Spleen (tissue), 11 donors: Measurements from ENCODE around the gene UBA7. TPM values are rescaled to one million over a fixed set of nuclear protein-coding genes. Genes with fewer than 3 reads are reported as not detected.

Source experiments
- DNase-seq: peaks from one replicate; pipeline ENCODE4 v3.0.0-alpha.2; 2020
- H3K27ac ChIP-seq, 8 donors: fragments of 200-600 bp; sonication (generic) in 7 of 8; 1 replicate in 4 of 8; 2 replicates in 4 of 8; pipeline versions ENCODE4 v1.5.0 to v1.8.0; 2016 to 2021; ENCODE audit warnings: inconsistent platforms in 4 of 8, mild to moderate bottlenecking in 4 of 8, moderate library complexity in 1 of 8
- H3K27me3 ChIP-seq, 7 donors: fragments of 200-600 bp; sonication (generic) in 6 of 7; replicated peaks in 1 of 7; 1 replicate in 4 of 7; 2 replicates in 3 of 7; pipeline versions ENCODE4 v1.5.0 to v1.8.0; 2016 to 2021; ENCODE audit warnings: inconsistent platforms in 3 of 7, mild to moderate bottlenecking in 1 of 7
- H3K36me3 ChIP-seq, 6 donors: fragments of 200-600 bp; sonication (generic) in 5 of 6; 1 replicate in 4 of 6; 2 replicates in 2 of 6; pipeline versions ENCODE4 v1.5.0 to v1.8.0; 2016 to 2021; ENCODE audit warnings: inconsistent platforms in 2 of 6
- H3K4me1 ChIP-seq, 6 donors: fragments of 200-600 bp; sonication (generic) in 5 of 6; 1 replicate in 3 of 6; 2 replicates in 3 of 6; pipeline versions ENCODE4 v1.5.0 to v1.8.0; 2016 to 2021; ENCODE audit warnings: inconsistent platforms in 3 of 6
- H3K4me3 ChIP-seq, 8 donors: fragments of 200-600 bp; sonication (generic) in 7 of 8; 1 replicate in 4 of 8; 2 replicates in 4 of 8; pipeline versions ENCODE4 v1.5.0 to v1.8.0; 2016 to 2021; ENCODE audit warnings: inconsistent platforms in 4 of 8, mild to moderate bottlenecking in 4 of 8, moderate library complexity in 2 of 8
- H3K9me3 ChIP-seq, 8 donors: fragments of 200-600 bp; sonication (generic) in 7 of 8; 1 replicate in 4 of 8; 2 replicates in 4 of 8; pipeline versions ENCODE4 v1.5.0 to v1.8.0; 2016 to 2021; ENCODE audit warnings: inconsistent platforms in 4 of 8
- POLR2A ChIP-seq, 3 donors: fragments of 450-650 bp; IDR thresholded peaks; one replicate each; pipeline ENCODE4 v1.5.1; 2017; ENCODE audit warnings: antibody characterized with exemption in 3 of 3, mild to moderate bottlenecking in 1 of 3
- POLR2AphosphoS5 ChIP-seq, 3 donors: sonication (generic); formaldehyde crosslinking; IDR thresholded peaks; one replicate each; pipeline ENCODE4 v1.5.1; 2017; ENCODE audit warnings: antibody characterized with exemption in 3 of 3
- WGBS, 5 donors: extraction: QIAGEN DNeasy Blood & Tissue Kit in 3 of 5; methylation state at CpG; one replicate each; pipeline versions ENCODE4 v1.1.5 to v1.1.7; 2013 to 2018; 5-methylcytosine and 5-hydroxymethylcytosine counted together
- intact Hi-C: fragments of 100-400 bp; cut with DNase I; formaldehyde crosslinking; loops from one replicate; pipeline ENCODE4 v1.15.0; 2023; ENCODE audit warnings: low total_unique reads
- polyA plus RNA-seq, 3 donors: library from polyadenylated mRNA; stranded (reverse); fragments of 200-250 nt; gene quantifications; one replicate each; pipeline ENCODE4 v1.2.1, GENCODE V29; 2013
- total RNA-seq, 7 donors: library from RNA; depleted of rRNA in 3 of 7; stranded (reverse); fragments of >200 nt in 3 of 7; fragmentation: NEBNext Ultra II Directional in 4 of 7; extraction: Animal tissue kit (Norgen Biotek cat#: 25700) in 4 of 7; gene quantifications; one replicate each; pipeline versions ENCODE4 v1.1.0 to v1.2.1, GENCODE V29; 2016 to 2021
- TF ChIP-seq, protein P1 (sequence below), 11 experiments: fragments of 200-600 bp in 7 of 11; fragments of 450-650 bp in 4 of 11; sonication (generic) in 4 of 11; IDR thresholded peaks in 8 of 11; conservative IDR thresholded peaks in 3 of 11; 1 replicate in 7 of 11; 2 replicates in 4 of 11; pipeline versions ENCODE4 v1.4.0 to v1.8.0; 2016 to 2021; ENCODE audit warnings: antibody characterized with exemption in 11 of 11, inconsistent platforms in 4 of 11, mild to moderate bottlenecking in 1 of 11
- donor health status: healthy with polysubstance abuse.
- donor health status: DM: no; HTN: no; CAD: no; lungs with moderate emphysema.
- donor health status: DM: no; HTN: no; CAD: no.
- donor health status: Bipolar disorder and iron deficiency.
- donor health status: healthy.
- donor health status: DM: no; HTN: no; CAD: no.
- donor health status: DM: yes; HTN: yes; CAD: no.

Gene UBA7
- total and polyA plus RNA-seq, 10 donors: 91.1 to 231 (median 220) TPM

DNA sequence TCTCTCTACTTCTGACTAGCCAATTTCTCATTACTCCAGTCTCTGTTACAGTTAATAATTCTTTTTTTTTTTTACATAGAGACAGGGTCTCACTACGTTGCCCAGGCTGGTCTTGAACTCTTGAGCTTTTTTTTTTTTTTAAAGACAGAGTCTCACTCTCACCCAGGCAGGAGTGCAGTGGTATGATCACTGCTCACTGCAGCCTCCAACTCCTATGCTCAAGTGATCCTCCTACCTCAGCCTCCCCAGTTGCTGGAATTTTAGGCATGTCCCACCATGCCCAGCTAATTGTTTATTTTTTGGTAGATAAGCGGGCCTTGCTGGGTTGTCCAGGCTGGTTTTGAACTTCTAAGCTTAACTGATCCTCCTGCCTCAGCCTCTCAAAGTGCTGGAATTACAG is 41.0 kb downstream of the UBA7 start:
- intact Hi-C loops: no loop called here
- H3K4me3 ChIP-seq: no peak overlapping the region
- H3K27ac ChIP-seq: no peak overlapping the region
- 92 to 100% (median 94%) methylated on average over 2 of the region's 2 CpGs for WGBS, 5 donors
- TF ChIP-seq POLR2AphosphoS5 (IDR thresholded peaks at IDR 0.05): no peak
- TF ChIP-seq, protein P1, sequence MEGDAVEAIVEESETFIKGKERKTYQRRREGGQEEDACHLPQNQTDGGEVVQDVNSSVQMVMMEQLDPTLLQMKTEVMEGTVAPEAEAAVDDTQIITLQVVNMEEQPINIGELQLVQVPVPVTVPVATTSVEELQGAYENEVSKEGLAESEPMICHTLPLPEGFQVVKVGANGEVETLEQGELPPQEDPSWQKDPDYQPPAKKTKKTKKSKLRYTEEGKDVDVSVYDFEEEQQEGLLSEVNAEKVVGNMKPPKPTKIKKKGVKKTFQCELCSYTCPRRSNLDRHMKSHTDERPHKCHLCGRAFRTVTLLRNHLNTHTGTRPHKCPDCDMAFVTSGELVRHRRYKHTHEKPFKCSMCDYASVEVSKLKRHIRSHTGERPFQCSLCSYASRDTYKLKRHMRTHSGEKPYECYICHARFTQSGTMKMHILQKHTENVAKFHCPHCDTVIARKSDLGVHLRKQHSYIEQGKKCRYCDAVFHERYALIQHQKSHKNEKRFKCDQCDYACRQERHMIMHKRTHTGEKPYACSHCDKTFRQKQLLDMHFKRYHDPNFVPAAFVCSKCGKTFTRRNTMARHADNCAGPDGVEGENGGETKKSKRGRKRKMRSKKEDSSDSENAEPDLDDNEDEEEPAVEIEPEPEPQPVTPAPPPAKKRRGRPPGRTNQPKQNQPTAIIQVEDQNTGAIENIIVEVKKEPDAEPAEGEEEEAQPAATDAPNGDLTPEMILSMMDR (IDR thresholded peaks at IDR 0.05 in 8 of 11, conservative IDR thresholded peaks at IDR 0.05 in 3 of 11): no peak
- peaks cover 0 to 51% (median 15%) of the 10 kb centered on the region in 6 donors for H3K36me3 ChIP-seq
- no peak for DNase-seq
- peaks cover 0 to 83% (median 13%) of the 10 kb centered on the region in 6 donors for H3K4me1 ChIP-seq
- no peaks in the 10 kb centered on the region for H3K27me3 ChIP-seq
- no peaks in the 10 kb centered on the region for H3K9me3 ChIP-seq

DNA sequence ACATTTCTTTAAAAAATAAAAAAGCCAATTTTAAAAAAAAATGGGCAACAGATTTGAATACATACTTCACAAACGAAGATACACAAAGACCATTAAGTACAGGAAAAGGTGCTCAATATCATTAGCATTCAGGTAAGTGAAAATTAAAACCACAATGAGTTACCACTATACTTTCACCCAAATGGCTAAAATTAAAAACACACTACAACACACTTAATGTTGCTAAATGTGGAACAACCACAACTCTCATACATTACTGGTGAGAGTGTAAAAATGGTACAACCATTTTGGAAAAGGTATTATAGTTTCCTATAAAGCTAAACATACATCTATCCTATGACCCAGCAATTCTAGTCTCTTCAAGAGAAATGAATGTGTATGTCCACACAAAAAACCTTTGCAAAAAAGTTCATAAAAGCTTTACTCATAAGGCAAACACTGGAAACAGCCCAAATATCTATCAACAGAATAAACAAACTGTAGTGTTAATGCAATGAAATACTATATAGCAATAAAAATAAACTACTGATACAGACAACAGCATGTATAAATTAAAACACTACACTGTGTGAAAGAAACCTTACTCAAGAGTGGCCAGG is 42.3 kb downstream of the UBA7 start:
- Histone ChIP-seq H3K27ac (no peak overlapping the region), H3K36me3 (peaks cover 0 to 40% (median 6%) of the 10 kb centered on the region in 6 donors), H3K9me3 (no peaks in the 10 kb centered on the region), H3K4me1 (peaks cover 0 to 74% (median 13%) of the 10 kb centered on the region in 6 donors), H3K4me3 (no peak overlapping the region), H3K27me3 (no peaks in the 10 kb centered on the region)
- intact Hi-C loops: no loop called here
- TF ChIP-seq POLR2AphosphoS5 (IDR thresholded peaks at IDR 0.05): no peak
- no peak for TF ChIP-seq POLR2A (IDR thresholded peaks at IDR 0.05)
- TF ChIP-seq, protein P1 (IDR thresholded peaks at IDR 0.05 in 8 of 11, conservative IDR thresholded peaks at IDR 0.05 in 3 of 11): no peak
- no peak for DNase-seq
- 49 to 73% (median 66%) methylated on average over 1 of the region's 1 CpG for WGBS, 5 donors

DNA sequence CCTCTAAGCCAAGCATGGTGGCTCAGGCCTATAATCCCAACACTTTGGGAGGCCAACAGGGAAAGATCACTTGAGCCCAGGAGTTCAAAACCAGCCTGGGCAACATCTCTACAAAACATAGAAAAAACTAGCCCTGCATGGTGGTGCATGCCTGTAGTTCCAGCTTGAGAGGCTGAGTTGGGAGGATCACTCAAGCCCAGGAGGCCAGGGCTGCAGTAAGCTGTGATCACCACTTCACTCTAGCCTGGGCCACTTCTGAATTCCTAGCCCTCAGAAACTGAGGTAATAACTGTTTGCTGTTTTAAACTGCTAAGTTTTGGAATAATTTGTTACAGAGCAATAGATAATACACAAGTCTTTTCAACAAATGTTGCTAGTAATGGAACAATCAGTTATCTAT is 43.8 kb downstream of the UBA7 start:
- Histone ChIP-seq H3K36me3 (peaks cover 0 to 39% (median 4%) of the 10 kb centered on the region in 6 donors), H3K27ac (no peak overlapping the region), H3K4me1 (peaks cover 0 to 63% (median 9%) of the 10 kb centered on the region in 6 donors), H3K4me3 (no peak overlapping the region), H3K9me3 (no peaks in the 10 kb centered on the region), H3K27me3 (no peaks in the 10 kb centered on the region)
- no peak for DNase-seq
- no peak for TF ChIP-seq POLR2A (IDR thresholded peaks at IDR 0.05)
- TF ChIP-seq POLR2AphosphoS5 (IDR thresholded peaks at IDR 0.05): no peak
- TF ChIP-seq, protein P1 (IDR thresholded peaks at IDR 0.05 in 8 of 11, conservative IDR thresholded peaks at IDR 0.05 in 3 of 11): no peak
- intact Hi-C loops: no loop called here

DNA sequence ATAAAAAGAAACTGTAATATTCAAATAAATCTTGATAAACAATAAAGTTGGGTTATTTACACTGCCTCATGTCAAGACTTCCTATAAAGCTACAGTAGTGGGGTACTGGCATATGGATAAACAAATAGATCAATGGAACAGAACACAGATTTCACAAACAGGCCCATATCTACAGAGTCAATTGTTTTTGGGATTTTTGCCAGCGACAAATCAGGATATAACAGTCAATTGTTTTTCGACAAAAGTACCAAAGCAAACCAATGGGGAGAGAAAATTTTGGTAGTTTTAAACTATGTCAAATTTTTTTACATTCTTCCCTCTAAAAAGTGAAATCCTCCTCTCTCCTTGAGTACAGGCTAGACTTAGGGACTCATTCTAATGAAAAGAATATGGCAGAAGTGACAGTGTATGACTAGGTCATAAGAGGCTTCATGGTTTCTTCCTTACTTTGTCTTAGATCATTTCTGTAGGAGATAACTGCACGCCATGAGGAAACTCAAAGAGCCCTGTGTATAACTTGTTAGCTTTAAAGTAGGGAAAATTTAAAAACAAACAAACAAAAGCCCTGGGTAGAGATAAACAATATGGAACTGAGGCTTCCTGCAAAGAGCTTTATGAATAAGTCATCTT is 44.4 kb downstream of the UBA7 start:
- H3K9me3 ChIP-seq: no peaks in the 10 kb centered on the region
- no peak for TF ChIP-seq POLR2A (IDR thresholded peaks at IDR 0.05)
- TF ChIP-seq, protein P1 (IDR thresholded peaks at IDR 0.05 in 8 of 11, conservative IDR thresholded peaks at IDR 0.05 in 3 of 11): no peak
- no peak for TF ChIP-seq POLR2AphosphoS5 (IDR thresholded peaks at IDR 0.05)
- no peak overlapping the region for H3K4me3 ChIP-seq
- intact Hi-C loops: no loop called here
- DNase-seq: no peak
- H3K27ac ChIP-seq: no peak overlapping the region
- WGBS, 5 donors: 88 to 95% (median 93%) methylated on average over 3 of the region's 3 CpGs
- peaks cover 0 to 62% (median 9%) of the 10 kb centered on the region in 6 donors for H3K4me1 ChIP-seq
- H3K27me3 ChIP-seq: no peaks in the 10 kb centered on the region
- peaks cover 0 to 41% (median 4%) of the 10 kb centered on the region in 6 donors for H3K36me3 ChIP-seq
